K562 (cell line): ENCODE results near the gene GABRR1. TPM values are rescaled to one million over a fixed set of nuclear protein-coding genes. Genes with fewer than 3 reads are reported as not detected.

Source experiments
- ATAC-seq: fragments of 200-7000 bp; cut with Tn5 transposase; 3 replicates; pipeline ENCODE4 v1.9.1; 2020; ENCODE audit warnings: moderate library complexity
- BruUV-seq: library from RNA; stranded (reverse); fragments of 400-500 nt; replicated peaks from 2 replicates; lab custom pipeline; 2021; lab: Mats Ljungman, UMichigan
- CTCF ChIA-PET: fragments of 300-600 bp; formaldehyde crosslinking; extraction: SDS; loops from one replicate; lab custom pipeline; 2021; ENCODE audit warnings: low intra/inter-chr PET ratio; lab: Yijun Ruan, JAX
- POLR2A ChIA-PET: fragments of 300-600, 350-650 bp; sonication (Branson Sonifier 250); formaldehyde crosslinking; extraction: SDS; loops from one replicate; lab custom pipeline; 2021; ENCODE audit warnings: antibody characterized with exemption, inconsistent platforms; lab: Yijun Ruan, JAX
- DNase-seq, 4 experiments: peaks; one replicate each; pipeline versions ENCODE4 v3.0.0 to v3.0.0-alpha.2; 2011 to 2018; ENCODE audit warnings: low spot score in 3 of 4, mixed read lengths in 3 of 4; ENCODE audit errors: extremely low read depth in 1 of 4
- FAIRE-seq: peaks from 2 replicates; lab custom pipeline; 2011; peaks lifted over from hg19 to GRCh38; lab: Jason Lieb, UNC
- H2AFZ ChIP-seq: 2 replicates; pipeline ENCODE4 v1.6.0; 2011; ENCODE audit warnings: low read depth, low read length, control low read depth, inconsistent platforms
- H3K27ac ChIP-seq: fragments of 200-600 bp; 3 replicates; pipeline ENCODE4 v1.8.0; 2011; ENCODE audit warnings: low read depth, mild to moderate bottlenecking, control low read depth, inconsistent platforms, low read length, moderate library complexity, mixed read lengths; ENCODE audit errors: extremely low read depth
- H3K27me3 ChIP-seq, 2 experiments: fragments of 300-600 bp in 1 of 2; 2 replicates in 1 of 2; 3 replicates in 1 of 2; pipeline versions ENCODE4 v1.6.0 to v1.8.0; 2011; ENCODE audit warnings: inconsistent platforms in 2 of 2, low read length in 2 of 2, mild to moderate bottlenecking in 1 of 2, mixed read lengths in 1 of 2, moderate library complexity in 1 of 2; ENCODE audit not compliant: control insufficient read depth in 2 of 2, insufficient read depth in 2 of 2
- H3K36me3 ChIP-seq: fragments of 300-600 bp; 3 replicates; pipeline ENCODE4 v1.8.0; 2011; ENCODE audit warnings: mild to moderate bottlenecking, low read length, inconsistent platforms; ENCODE audit not compliant: control insufficient read depth, insufficient read depth
- H3K4me1 ChIP-seq, 2 experiments: fragments of 200-600 bp in 1 of 2; replicated peaks in 1 of 2; 2 replicates in 1 of 2; 3 replicates in 1 of 2; pipeline versions ENCODE4 v1.5.1 to v1.8.0; 2011; ENCODE audit warnings: inconsistent platforms in 2 of 2, low read length in 2 of 2, mild to moderate bottlenecking in 1 of 2, mixed read lengths in 1 of 2, moderate library complexity in 1 of 2; ENCODE audit not compliant: control insufficient read depth in 2 of 2, insufficient read depth in 2 of 2
- H3K4me2 ChIP-seq: 2 replicates; pipeline ENCODE4 v1.6.1; 2011; ENCODE audit warnings: low read length, control low read depth, inconsistent platforms, mixed read lengths; ENCODE audit not compliant: insufficient read depth
- H3K4me3 ChIP-seq: fragments of 200-600 bp; sonication (generic), shearing (Covaris generic); 2 replicates; pipeline ENCODE4 v1.5.1; 2016; ENCODE audit warnings: control low read depth, inconsistent platforms
- H3K79me2 ChIP-seq: fragments of 200-600 bp; 3 replicates; pipeline ENCODE4 v1.8.0; 2011; ENCODE audit warnings: low read length, inconsistent platforms; ENCODE audit not compliant: control insufficient read depth, insufficient read depth
- H3K9ac ChIP-seq, 2 experiments: 2 replicates each; pipeline versions ENCODE4 v1.6.0 to v1.6.1; 2011; ENCODE audit warnings: low read depth in 2 of 2, low read length in 2 of 2, control low read depth in 1 of 2, inconsistent platforms in 1 of 2, mild to moderate bottlenecking in 1 of 2, mixed read lengths in 1 of 2; ENCODE audit not compliant: insufficient read depth in 1 of 2
- H3K9me1 ChIP-seq: one replicate; pipeline ENCODE4 v1.6.0; 2011; ENCODE audit warnings: inconsistent platforms, mild to moderate bottlenecking, low read length, moderate library complexity; ENCODE audit not compliant: control insufficient read depth, insufficient read depth
- H3K9me3 ChIP-seq: replicated peaks from 2 replicates; pipeline ENCODE4 v1.5.1; 2011; ENCODE audit warnings: low read depth, low read length, inconsistent platforms; ENCODE audit not compliant: control insufficient read depth, insufficient read depth
- H4K20me1 ChIP-seq: replicated peaks from 2 replicates; pipeline ENCODE4 v1.6.1; 2011; ENCODE audit warnings: low read length, inconsistent platforms, mixed read lengths; ENCODE audit not compliant: control insufficient read depth, insufficient read depth
- GABPB1 ChIP-seq: sonication (generic); formaldehyde crosslinking; IDR thresholded peaks from 2 replicates; pipeline ENCODE4 v1.8.0; 2022; ENCODE audit warnings: mild to moderate bottlenecking, missing genetic modification reagents
- HEY1 ChIP-seq: fragments of 250-450 bp; sonication (Bioruptor Pico); IDR thresholded peaks from 2 replicates; pipeline ENCODE4 v1.5.0; 2020; ENCODE audit warnings: mild to moderate bottlenecking, moderate library complexity, borderline replicate concordance
- JUN ChIP-seq, 2 experiments: sonication (generic) in 1 of 2; formaldehyde crosslinking in 1 of 2; IDR thresholded peaks; 2 replicates each; pipeline versions ENCODE4 v1.6.1 to v1.8.0; 2012 to 2022; ENCODE audit warnings: borderline replicate concordance in 2 of 2, mild to moderate bottlenecking in 2 of 2, improper control_type of control experiment in 1 of 2, low read depth in 1 of 2, low read length in 1 of 2, missing genetic modification reagents in 1 of 2
- LCOR ChIP-seq: sonication (generic); formaldehyde crosslinking; IDR thresholded peaks from 2 replicates; pipeline ENCODE4 v1.8.0; 2022; ENCODE audit warnings: mild to moderate bottlenecking, missing genetic modification reagents
- MCM2 ChIP-seq: fragments of 450-650 bp; IDR thresholded peaks from 2 replicates; pipeline ENCODE4 v1.6.1; 2017; ENCODE audit warnings: low read depth, mild to moderate bottlenecking
- NR3C1 ChIP-seq: sonication (generic); formaldehyde crosslinking; IDR thresholded peaks from 2 replicates; pipeline ENCODE4 v1.8.1; 2022; ENCODE audit warnings: missing genetic modification reagents
- NRF1 ChIP-seq, 2 experiments: fragments of 450-650 bp; IDR thresholded peaks in 1 of 2; conservative IDR thresholded peaks in 1 of 2; 2 replicates each; pipeline ENCODE4 v1.6.1; 2014; ENCODE audit warnings: mild to moderate bottlenecking in 2 of 2
- PRMT5 ChIP-seq: sonication (generic); formaldehyde crosslinking; IDR thresholded peaks from 2 replicates; pipeline ENCODE4 v1.5.0; 2020; ENCODE audit warnings: missing genetic modification reagents
- TCF3 ChIP-seq: sonication (generic); formaldehyde crosslinking; IDR thresholded peaks from 2 replicates; pipeline ENCODE4 v1.4.0; 2020; ENCODE audit warnings: mild to moderate bottlenecking, missing genetic modification reagents
- ZBTB7A ChIP-seq: IDR thresholded peaks from 2 replicates; pipeline ENCODE4 v1.6.1; 2011; ENCODE audit warnings: low read depth, mild to moderate bottlenecking, low read length, moderate library complexity, borderline replicate concordance; ENCODE audit not compliant: control insufficient read depth
- ZEB2 ChIP-seq: fragments of 450-650 bp; IDR thresholded peaks from 2 replicates; pipeline ENCODE4 v1.6.1; 2016
- ZNF507 ChIP-seq: conservative IDR thresholded peaks from 2 replicates; pipeline ENCODE4 v1.6.1; 2017; ENCODE audit warnings: missing genetic modification characterization, missing compliant biosample characterization
- WGBS: fragments of 100-300 bp; shearing (Covaris generic); methylation state at CpG from one replicate; pipeline ENCODE4 v1.1.6; 2016; ENCODE audit warnings: low coverage, mixed read lengths; ENCODE audit not compliant: insufficient coverage; ENCODE audit errors: missing lambda C conversion rate; 5-methylcytosine and 5-hydroxymethylcytosine counted together
- in situ Hi-C: fragments of 300-500 bp; cut with MboI; formaldehyde crosslinking; loops from 4 replicates; pipeline ENCODE4 v1.15.0; 2018; ENCODE audit warnings: inconsistent platforms, mixed read lengths
- intact Hi-C: fragments of 100-400 bp; cut with micrococcal nuclease; formaldehyde crosslinking; loops from 2 replicates; pipeline ENCODE4 v1.14.2; 2022
- polyA plus RNA-seq, 8 experiments: library from polyadenylated mRNA; depleted of rRNA in 4 of 8; stranded (reverse) in 5 of 8; unstranded in 3 of 8; fragments of >200 nt; fragmentation: Nextera tagmentation in 2 of 8; fragmentation: Illumina TruSeq in 1 of 8; extraction: Ambion mirVana in 2 of 8; extraction: Trizol in 1 of 8; gene quantifications; 2 replicates each; pipeline versions ENCODE4 v1.2.1 to v1.2.3, GENCODE V29; 2011 to 2014; ENCODE audit warnings: inconsistent platforms in 1 of 8, missing spikeins in 1 of 8
- total RNA-seq, 7 experiments: library from RNA; depleted of rRNA in 6 of 7; stranded (reverse); fragments of >200 nt in 6 of 7; fragmentation: Illumina TruSeq in 2 of 7; extraction: Trizol in 2 of 7; gene quantifications; 2 replicates each; pipeline versions ENCODE4 v1.2.1 to v1.2.3, GENCODE V29; 2011 to 2021; ENCODE audit warnings: low replicate concordance in 1 of 7

GABRR1 gene
- total and polyA plus RNA-seq, 9 of the 15 experiments (the other 6 are each of a cell fraction or from before 2014, with no cell fraction given), result not detected

GRCh38 chr6:89216411-89216810 is 747 bp downstream of the GABRR1 start:
- no peak overlapping the region for H3K9ac ChIP-seq
- in situ Hi-C loops, result no loop called here
- H3K4me2 ChIP-seq, result no peak overlapping the region
- H3K4me1 ChIP-seq, result no peaks in the 10 kb centered on the region; a peak in 1 of 5 replicates
- FAIRE-seq (no peak), ATAC-seq (no peak), DNase-seq (no peak)
- peaks cover 13 to 29% of the 10 kb centered on the region in 2 experiments; a peak in 4 of 5 replicates for H3K27me3 ChIP-seq
- BruUV-seq, result no TSS peak
- no peaks in the 10 kb centered on the region for H3K36me3 ChIP-seq
- H3K9me3 ChIP-seq, result no peaks in the 10 kb centered on the region
- no peaks in the 10 kb centered on the region for H3K9me1 ChIP-seq
- 2% methylated on average over 4 of the region's 4 CpGs for WGBS
- no peak for TF ChIP-seq NR3C1
- TF ChIP-seq ZNF507 (tag), result no peak
- no peak for TF ChIP-seq PRMT5
- ChIA-PET POLR2A (no interaction called here), CTCF (no interaction called here)
- H3K4me3 ChIP-seq, result no peak overlapping the region
- H2AFZ ChIP-seq, result no peak overlapping the region
- no peak overlapping the region for H3K27ac ChIP-seq
- intact Hi-C loops, result no loop called here
- H4K20me1 ChIP-seq, result no peaks in the 10 kb centered on the region
- H3K79me2 ChIP-seq, result no peaks in the 10 kb centered on the region

GRCh38 chr6:89215391-89215790 is 1.8 kb downstream of the GABRR1 start:
- H3K36me3 ChIP-seq, result no peaks in the 10 kb centered on the region
- POLR2A ChIA-PET, result interaction anchor here (0.6 kb wide), 1 partner anchor 51 kb away, joined by 3 read pairs; no protein-coding TSS in a partner anchor
- CTCF ChIA-PET, result no interaction called here
- no peak overlapping the region for H2AFZ ChIP-seq
- no peaks in the 10 kb centered on the region for H3K79me2 ChIP-seq
- no peak overlapping the region for H3K9ac ChIP-seq
- H4K20me1 ChIP-seq, result no peaks in the 10 kb centered on the region
- in situ Hi-C loops (no loop called here), intact Hi-C loops (no loop called here)
- no peak for TF ChIP-seq GABPB1
- no peak for TF ChIP-seq HEY1 (CRISPR knock-in tag)
- no peak for TF ChIP-seq LCOR (CRISPR knock-in tag)
- TF ChIP-seq ZBTB7A, result no peak
- no peak for TF ChIP-seq MCM2
- TF ChIP-seq JUN (IDR thresholded peaks at IDR 0.05; ENCODE audit: borderline replicate concordance, low read depth, low read length), result no peak
- no peak for TF ChIP-seq JUN (CRISPR knock-in tag; IDR thresholded peaks at IDR 0.05; ENCODE audit: borderline replicate concordance)
- no peak for TF ChIP-seq ZNF507 (tag)
- TF ChIP-seq TCF3 (CRISPR knock-in tag), result no peak
- no peak for TF ChIP-seq NRF1 (conservative IDR thresholded peaks at IDR 0.05 in 1 of 2, IDR thresholded peaks at IDR 0.05 in 1 of 2)
- no peak for TF ChIP-seq ZEB2
- H3K4me3 ChIP-seq, result no peak overlapping the region
- H3K27ac ChIP-seq, result no peak overlapping the region
- H3K4me2 ChIP-seq, result no peak overlapping the region
- no peak for DNase-seq
- no peaks in the 10 kb centered on the region; a peak in 1 of 5 replicates for H3K4me1 ChIP-seq
- FAIRE-seq, result no peak
- H3K9me1 ChIP-seq, result no peaks in the 10 kb centered on the region
- no peak for ATAC-seq
- BruUV-seq, result no TSS peak
- peaks cover 13 to 20% of the 10 kb centered on the region in 2 experiments; a peak in 4 of 5 replicates for H3K27me3 ChIP-seq
- H3K9me3 ChIP-seq, result no peaks in the 10 kb centered on the region
